GM12873 (cell line): ENCODE measurements around the gene MT1M.

ENCODE experiments used
- TF ChIP-seq, protein P1 (sequence below): IDR thresholded peaks from 2 replicates; pipeline ENCODE4 v1.5.1; 2012; ENCODE audit warnings: low read depth, mild to moderate bottlenecking, moderate library complexity, low read length, control low read depth; ENCODE audit not compliant: insufficient read depth; ENCODE audit errors: missing control alignments

The MT1M gene

DNA sequence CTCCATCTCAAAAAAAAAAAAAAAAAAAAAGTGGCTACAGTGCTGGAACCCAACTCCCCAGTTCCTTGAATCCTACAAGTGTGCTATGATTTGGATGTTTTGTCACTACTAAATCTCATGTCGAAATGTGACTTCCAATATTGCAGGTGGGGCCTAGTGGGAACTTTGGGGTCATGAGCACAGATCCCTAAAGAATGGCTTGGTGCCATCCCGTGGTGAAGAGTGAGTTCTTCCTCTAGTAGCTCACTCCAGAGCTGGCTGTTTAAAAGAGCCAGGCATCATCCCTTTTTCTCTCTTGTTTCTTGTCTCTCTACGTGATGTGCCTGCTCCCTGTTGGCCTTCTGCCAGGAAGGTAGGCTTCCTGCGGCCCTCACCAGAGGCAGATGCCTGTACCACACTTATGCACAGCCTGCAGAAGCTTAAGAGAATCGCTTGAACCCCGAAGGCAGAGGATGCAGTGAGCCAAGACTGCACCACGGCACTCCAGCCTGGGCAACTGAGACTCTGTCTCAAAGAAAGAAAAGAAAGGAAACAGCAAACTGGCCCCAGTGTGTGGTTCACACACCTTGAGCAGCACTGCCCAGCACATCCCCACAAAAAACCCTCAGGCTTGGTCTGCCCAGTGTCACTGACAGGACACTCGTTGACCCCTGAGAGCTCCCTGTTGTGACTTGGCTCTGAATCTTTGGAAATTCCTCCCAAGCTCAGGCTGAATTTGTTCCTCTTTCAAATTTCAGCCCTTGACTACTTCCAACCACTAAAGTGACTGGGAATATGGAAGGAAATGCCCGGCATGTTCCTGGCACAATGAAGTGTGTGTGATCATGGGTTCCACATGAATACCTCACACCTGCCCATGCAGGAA, 3.7 kb upstream of the MT1M start:
- TF ChIP-seq, protein P1, sequence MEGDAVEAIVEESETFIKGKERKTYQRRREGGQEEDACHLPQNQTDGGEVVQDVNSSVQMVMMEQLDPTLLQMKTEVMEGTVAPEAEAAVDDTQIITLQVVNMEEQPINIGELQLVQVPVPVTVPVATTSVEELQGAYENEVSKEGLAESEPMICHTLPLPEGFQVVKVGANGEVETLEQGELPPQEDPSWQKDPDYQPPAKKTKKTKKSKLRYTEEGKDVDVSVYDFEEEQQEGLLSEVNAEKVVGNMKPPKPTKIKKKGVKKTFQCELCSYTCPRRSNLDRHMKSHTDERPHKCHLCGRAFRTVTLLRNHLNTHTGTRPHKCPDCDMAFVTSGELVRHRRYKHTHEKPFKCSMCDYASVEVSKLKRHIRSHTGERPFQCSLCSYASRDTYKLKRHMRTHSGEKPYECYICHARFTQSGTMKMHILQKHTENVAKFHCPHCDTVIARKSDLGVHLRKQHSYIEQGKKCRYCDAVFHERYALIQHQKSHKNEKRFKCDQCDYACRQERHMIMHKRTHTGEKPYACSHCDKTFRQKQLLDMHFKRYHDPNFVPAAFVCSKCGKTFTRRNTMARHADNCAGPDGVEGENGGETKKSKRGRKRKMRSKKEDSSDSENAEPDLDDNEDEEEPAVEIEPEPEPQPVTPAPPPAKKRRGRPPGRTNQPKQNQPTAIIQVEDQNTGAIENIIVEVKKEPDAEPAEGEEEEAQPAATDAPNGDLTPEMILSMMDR = no peak

GRCh38 chr16:56629531-56629930, 2.9 kb upstream of the MT1M start:
- TF ChIP-seq, protein P1 = no peak

DNA sequence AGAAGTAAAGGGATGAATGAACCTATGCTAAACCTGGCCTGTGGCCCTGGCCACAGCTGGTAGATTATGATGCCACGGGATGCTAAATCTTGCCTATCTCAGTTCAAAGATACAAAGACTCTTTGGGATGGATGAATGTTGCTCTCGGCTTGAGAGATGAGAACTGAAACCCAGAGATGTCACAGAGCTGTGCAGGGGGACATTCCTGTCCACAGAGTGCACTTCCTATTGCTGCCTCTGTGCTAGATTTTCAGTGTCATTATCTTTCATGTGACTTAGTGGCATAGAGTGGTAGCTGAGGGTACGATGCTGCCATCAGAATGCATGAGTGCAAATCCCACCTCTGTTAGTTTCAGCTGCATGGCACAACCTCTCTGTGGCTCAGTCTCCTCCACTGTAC, 2.3 kb upstream of the MT1M start:
- TF ChIP-seq, protein P1 = peak; percentile 47

DNA sequence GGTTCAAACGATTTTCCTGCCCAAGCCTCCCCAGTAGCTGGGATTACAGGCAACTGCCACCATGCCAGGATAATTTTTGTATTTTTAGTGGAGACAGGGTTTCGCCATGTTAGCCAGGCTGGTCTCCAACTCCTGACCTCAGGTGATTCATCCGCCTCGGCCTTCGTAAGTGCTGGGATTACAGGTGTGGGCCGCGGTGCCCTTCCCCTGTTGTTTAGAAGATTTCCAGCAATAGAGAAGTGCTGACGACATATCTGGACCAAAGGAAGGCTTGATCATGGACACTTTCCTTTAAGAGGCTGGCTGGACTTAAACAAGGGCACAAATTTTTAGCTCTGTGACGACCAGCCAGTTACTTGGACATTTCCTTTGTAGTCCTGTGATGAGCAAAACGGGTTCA, 1.3 kb upstream of the MT1M start:
- TF ChIP-seq, protein P1 = no peak

DNA sequence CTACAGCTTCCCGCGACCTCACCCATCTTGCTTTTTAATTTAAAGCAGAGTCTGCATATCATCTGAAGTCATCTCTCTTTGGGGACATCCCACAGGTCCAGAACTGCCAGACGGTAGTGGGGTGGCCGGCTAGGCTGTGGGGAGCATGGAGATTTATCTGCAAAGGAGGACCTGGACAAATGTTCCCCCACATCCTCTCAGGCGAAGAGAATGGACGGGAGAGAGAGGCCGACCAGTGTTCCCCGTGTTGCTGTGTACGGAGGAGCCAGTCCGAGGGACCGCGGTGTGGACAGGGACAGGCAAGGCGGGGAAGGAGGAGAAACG, 665 bp upstream of the MT1M start:
- TF ChIP-seq, protein P1 = no peak

- TF ChIP-seq, protein P1 = no peak
Observed at GRCh38 chr16:56632848-56633365, 448 bp downstream of the MT1M start.

DNA sequence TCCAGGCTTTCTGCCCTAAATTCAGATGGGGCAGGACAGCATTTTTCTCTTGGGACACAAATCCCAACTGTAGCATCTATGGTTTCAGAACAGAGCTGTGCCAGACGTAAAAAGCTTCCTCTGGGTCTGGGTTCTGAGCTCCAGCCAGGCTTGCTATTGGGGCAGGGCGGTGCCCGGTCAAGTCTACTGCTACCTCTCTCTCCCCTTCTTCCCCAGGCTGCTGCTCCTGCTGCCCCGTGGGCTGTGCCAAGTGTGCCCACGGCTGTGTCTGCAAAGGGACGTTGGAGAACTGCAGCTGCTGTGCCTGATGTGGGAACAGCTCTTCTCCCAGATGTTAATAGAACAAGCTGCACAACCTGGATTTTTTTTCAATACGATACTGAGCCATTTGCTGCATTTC, 1.1 kb downstream of the MT1M start:
- TF ChIP-seq, protein P1 = no peak
